ENCODE results near the gene CASS4.
A peak's percentile ranks its signal among the peaks of the same experiment; 100 is the strongest.
"Not testable (repeated sequence)": the region's sequence is repeated elsewhere in the genome, so short reads cannot be mapped to it uniquely, and the experiment has no call there.

The CASS4 gene

GRCh38 chr20:56392881-56393482 is 19.1 kb upstream of the CASS4 start:
- DNase-seq, result no peak

- no peak for DNase-seq
These were observed 18.4 kb upstream of the CASS4 start for GRCh38 chr20:56393653-56394052.

- DNase-seq, result no peak
These were observed 16.9 kb upstream of the CASS4 start for GRCh38 chr20:56395166-56395565.

GRCh38 chr20:56400001-56400640 is 11.9 kb upstream of the CASS4 start:
- peak; percentile 72 for DNase-seq

GRCh38 chr20:56403465-56403864 is 8.6 kb upstream of the CASS4 start:
- DNase-seq, result no peak

GRCh38 chr20:56405356-56405755 is 6.7 kb upstream of the CASS4 start:
- not testable (repeated sequence) for DNase-seq

- DNase-seq, result no peak
These were observed 5.2 kb upstream of the CASS4 start for GRCh38 chr20:56406910-56407309.

GRCh38 chr20:56409521-56409920 is 2.5 kb upstream of the CASS4 start:
- no peak for DNase-seq

GRCh38 chr20:56409956-56410355 is 2.1 kb upstream of the CASS4 start:
- DNase-seq, result no peak

GRCh38 chr20:56411287-56411686 is 773 bp upstream of the CASS4 start:
- DNase-seq, result not testable (repeated sequence)

GRCh38 chr20:56412473-56412790 is 372 bp downstream of the CASS4 start:
- DNase-seq, result no peak

GRCh38 chr20:56412949-56413348 is 889 bp downstream of the CASS4 start:
- DNase-seq, result no peak

- no peak for DNase-seq
These were observed 3.0 kb downstream of the CASS4 start for GRCh38 chr20:56414842-56415765.

- DNase-seq, result no peak
These were observed 5.3 kb downstream of the CASS4 start for GRCh38 chr20:56417402-56417801.

- peak; percentile 53 for DNase-seq
These were observed 5.9 kb downstream of the CASS4 start for GRCh38 chr20:56417911-56418310.

GRCh38 chr20:56418385-56418861 is 6.4 kb downstream of the CASS4 start:
- peak; percentile 50 for DNase-seq

GRCh38 chr20:56420028-56420427 is 8.0 kb downstream of the CASS4 start:
- no peak for DNase-seq

- no peak for DNase-seq
These were observed 9.1 kb downstream of the CASS4 start for GRCh38 chr20:56420940-56421688.

GRCh38 chr20:56422076-56422823 is 10.2 kb downstream of the CASS4 start:
- DNase-seq, result peak; percentile 80

GRCh38 chr20:56422824-56423189 is 10.7 kb downstream of the CASS4 start:
- DNase-seq, result no peak

GRCh38 chr20:56423211-56423610 is 11.2 kb downstream of the CASS4 start:
- DNase-seq, result no peak

- DNase-seq, result no peak
These were observed 11.8 kb downstream of the CASS4 start for GRCh38 chr20:56423886-56424285.
